DND-41 (cell line): ENCODE results near the gene KAZN.

Experiments
- ATAC-seq: fragments of 200-7000 bp; cut with Tn5 transposase; 3 replicates; pipeline ENCODE4 v1.9.1; 2021; ENCODE audit warnings: low read depth; ENCODE audit not compliant: insufficient read depth
- DNase-seq: peaks from one replicate; pipeline ENCODE4 v3.0.0-alpha.2; 2020
- H2AFZ ChIP-seq: 2 replicates; pipeline ENCODE4 v1.6.0; 2012; ENCODE audit warnings: low read depth, low read length
- H3K27ac ChIP-seq: 2 replicates; pipeline ENCODE4 v1.5.1; 2012; ENCODE audit warnings: low read length, inconsistent platforms
- H3K27me3 ChIP-seq: fragments of 200-600 bp; sonication (generic); 2 replicates; pipeline ENCODE4 v1.6.0; 2012; ENCODE audit warnings: low read length, mild to moderate bottlenecking, inconsistent platforms; ENCODE audit not compliant: insufficient read depth, poor library complexity
- H3K36me3 ChIP-seq: 2 replicates; pipeline ENCODE4 v1.5.1; 2012; ENCODE audit warnings: low read length, inconsistent platforms; ENCODE audit not compliant: insufficient read depth
- H3K4me1 ChIP-seq: 2 replicates; pipeline ENCODE4 v1.5.1; 2012; ENCODE audit warnings: mild to moderate bottlenecking, low read length; ENCODE audit not compliant: insufficient read depth
- H3K4me2 ChIP-seq: 2 replicates; pipeline ENCODE4 v1.6.0; 2012; ENCODE audit warnings: mild to moderate bottlenecking, moderate library complexity, low read length, inconsistent platforms; ENCODE audit not compliant: insufficient read depth
- H3K4me3 ChIP-seq, 2 experiments: fragments of 200-600 bp in 1 of 2; shearing (Covaris generic) in 1 of 2; 2 replicates each; pipeline ENCODE4 v1.5.1; 2012 to 2016; ENCODE audit warnings: inconsistent platforms in 2 of 2, low read length in 2 of 2, mild to moderate bottlenecking in 2 of 2, low read depth in 1 of 2, moderate library complexity in 1 of 2
- H3K79me2 ChIP-seq: 2 replicates; pipeline ENCODE4 v1.6.0; 2012; ENCODE audit warnings: low read length, inconsistent platforms; ENCODE audit not compliant: insufficient read depth
- H3K9ac ChIP-seq: 2 replicates; pipeline ENCODE4 v1.6.0; 2012; ENCODE audit warnings: low read depth, mild to moderate bottlenecking, inconsistent platforms, low read length, moderate library complexity
- H3K9me3 ChIP-seq: 2 replicates; pipeline ENCODE4 v1.5.1; 2012; ENCODE audit warnings: low read length, moderate library complexity, mild to moderate bottlenecking, inconsistent platforms; ENCODE audit not compliant: insufficient read depth, severe bottlenecking
- H4K20me1 ChIP-seq: 2 replicates; pipeline ENCODE4 v1.6.0; 2012; ENCODE audit warnings: low read length; ENCODE audit not compliant: insufficient read depth
- EZH2 ChIP-seq: IDR thresholded peaks from 3 replicates; pipeline ENCODE4 v1.6.1; 2012; ENCODE audit warnings: borderline replicate concordance, low read depth, mild to moderate bottlenecking, moderate library complexity, low read length, inconsistent platforms; ENCODE audit not compliant: severe bottlenecking
- TF ChIP-seq, protein P1 (sequence below): IDR thresholded peaks from 2 replicates; pipeline ENCODE4 v1.5.1; 2012; ENCODE audit warnings: borderline replicate concordance, low read length, moderate library complexity, mild to moderate bottlenecking; ENCODE audit not compliant: poor library complexity, severe bottlenecking; ENCODE audit errors: extremely low read depth

The KAZN gene

DNA sequence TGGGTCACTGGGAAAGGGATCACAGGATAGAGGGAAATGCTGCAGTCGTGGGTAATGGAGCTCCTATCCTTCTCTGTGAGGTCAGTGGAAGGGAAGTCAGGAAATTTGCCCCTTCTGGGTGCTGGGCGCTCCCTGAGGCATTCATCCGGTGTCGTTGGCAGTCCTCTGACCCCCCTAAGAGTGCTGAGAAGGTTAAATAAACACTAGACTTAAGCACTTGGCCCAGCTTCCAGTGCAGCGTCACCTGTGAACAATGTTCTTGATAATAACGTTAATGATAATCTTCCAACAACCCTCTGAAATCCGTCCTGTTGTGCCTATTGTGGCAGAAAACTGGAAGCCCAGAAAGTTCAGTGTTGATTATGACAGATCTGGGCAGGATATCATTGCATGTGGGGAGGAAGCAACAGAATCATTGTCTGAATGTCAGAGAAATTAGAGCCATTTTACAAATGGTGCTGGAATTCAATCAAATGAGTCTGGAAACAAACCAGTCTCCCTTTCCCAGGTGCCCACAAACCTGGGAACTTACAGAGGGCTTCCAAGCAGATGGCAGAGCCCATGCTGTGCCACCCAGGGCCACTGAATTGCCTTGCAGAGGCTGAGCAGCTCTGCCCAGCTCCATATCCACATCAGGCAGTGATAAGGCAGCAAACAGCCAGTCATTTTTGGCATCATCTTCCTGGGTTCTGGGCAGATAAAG, 216.8 kb downstream of the KAZN start:
- Histone ChIP-seq H4K20me1 (no peaks in the 10 kb centered on the region), H3K4me1 (peaks cover 5% of the 10 kb centered on the region; the same call in 1 of the 2 replicates), H3K36me3 (no peaks in the 10 kb centered on the region), H3K9ac (no peak overlapping the region), H3K4me3 (no peak overlapping the region), H3K79me2 (no peaks in the 10 kb centered on the region), H3K4me2 (no peak overlapping the region), H2AFZ (no peak overlapping the region), H3K27me3 (no peaks in the 10 kb centered on the region), H3K27ac (no peak overlapping the region), H3K9me3 (no peaks in the 10 kb centered on the region)
- DNase-seq (no peak), ATAC-seq (no peak)
- TF ChIP-seq, protein P1, sequence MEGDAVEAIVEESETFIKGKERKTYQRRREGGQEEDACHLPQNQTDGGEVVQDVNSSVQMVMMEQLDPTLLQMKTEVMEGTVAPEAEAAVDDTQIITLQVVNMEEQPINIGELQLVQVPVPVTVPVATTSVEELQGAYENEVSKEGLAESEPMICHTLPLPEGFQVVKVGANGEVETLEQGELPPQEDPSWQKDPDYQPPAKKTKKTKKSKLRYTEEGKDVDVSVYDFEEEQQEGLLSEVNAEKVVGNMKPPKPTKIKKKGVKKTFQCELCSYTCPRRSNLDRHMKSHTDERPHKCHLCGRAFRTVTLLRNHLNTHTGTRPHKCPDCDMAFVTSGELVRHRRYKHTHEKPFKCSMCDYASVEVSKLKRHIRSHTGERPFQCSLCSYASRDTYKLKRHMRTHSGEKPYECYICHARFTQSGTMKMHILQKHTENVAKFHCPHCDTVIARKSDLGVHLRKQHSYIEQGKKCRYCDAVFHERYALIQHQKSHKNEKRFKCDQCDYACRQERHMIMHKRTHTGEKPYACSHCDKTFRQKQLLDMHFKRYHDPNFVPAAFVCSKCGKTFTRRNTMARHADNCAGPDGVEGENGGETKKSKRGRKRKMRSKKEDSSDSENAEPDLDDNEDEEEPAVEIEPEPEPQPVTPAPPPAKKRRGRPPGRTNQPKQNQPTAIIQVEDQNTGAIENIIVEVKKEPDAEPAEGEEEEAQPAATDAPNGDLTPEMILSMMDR: no peak
- no peak for TF ChIP-seq EZH2

DNA sequence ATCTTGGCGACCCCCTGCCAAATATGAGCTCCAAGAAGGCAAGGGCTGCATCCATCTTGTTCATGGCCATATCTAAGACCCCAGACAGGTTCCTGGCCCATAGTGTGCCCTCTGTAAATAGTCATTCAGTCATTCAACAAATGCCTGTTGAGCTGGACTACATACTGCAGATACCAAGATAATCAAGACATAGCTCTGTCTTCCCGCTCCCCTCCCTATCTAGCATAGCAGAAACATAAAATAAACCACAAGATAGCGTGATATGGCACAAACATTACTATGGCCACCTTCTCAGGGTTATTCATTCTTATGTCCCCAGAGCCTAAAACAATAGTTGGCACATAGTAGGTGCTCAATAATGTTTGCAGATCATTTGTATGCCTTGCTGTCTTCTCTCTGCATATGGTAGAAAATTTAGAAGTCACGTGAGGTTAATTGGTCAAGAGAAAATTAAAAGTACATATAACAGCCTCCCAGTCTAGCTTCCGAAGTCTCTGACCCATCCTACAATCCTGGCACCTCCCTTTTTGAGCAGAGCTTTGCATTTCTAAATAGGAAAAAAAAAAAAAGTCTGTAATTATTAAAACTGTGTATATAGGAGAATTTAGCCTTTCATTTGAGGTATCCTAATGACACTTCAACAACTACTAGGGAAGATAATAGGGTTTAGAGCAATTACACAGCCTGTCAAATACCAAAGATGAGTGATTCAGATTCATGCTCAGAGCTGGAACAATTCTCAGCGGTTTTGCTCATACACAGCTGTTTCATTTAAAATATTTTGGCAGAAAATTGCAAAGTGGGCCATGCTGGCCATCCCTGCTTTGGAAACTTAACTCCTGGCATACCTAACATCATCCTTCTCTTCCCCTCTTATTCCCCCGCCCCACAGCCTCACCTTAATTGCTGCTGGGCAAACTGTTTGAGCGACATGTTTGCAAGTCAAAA, 219.0 kb downstream of the KAZN start:
- Histone ChIP-seq H3K9me3 (no peaks in the 10 kb centered on the region), H3K4me3 (no peak overlapping the region), H3K27me3 (no peaks in the 10 kb centered on the region), H3K79me2 (no peaks in the 10 kb centered on the region), H3K36me3 (no peaks in the 10 kb centered on the region), H3K4me1 (no peaks in the 10 kb centered on the region), H2AFZ (no peak overlapping the region), H3K27ac (no peak overlapping the region), H3K4me2 (no peak overlapping the region), H3K9ac (no peak overlapping the region), H4K20me1 (no peaks in the 10 kb centered on the region)
- ATAC-seq (no peak), DNase-seq (no peak)
- TF ChIP-seq EZH2: no peak
- TF ChIP-seq, protein P1: no peak

DNA sequence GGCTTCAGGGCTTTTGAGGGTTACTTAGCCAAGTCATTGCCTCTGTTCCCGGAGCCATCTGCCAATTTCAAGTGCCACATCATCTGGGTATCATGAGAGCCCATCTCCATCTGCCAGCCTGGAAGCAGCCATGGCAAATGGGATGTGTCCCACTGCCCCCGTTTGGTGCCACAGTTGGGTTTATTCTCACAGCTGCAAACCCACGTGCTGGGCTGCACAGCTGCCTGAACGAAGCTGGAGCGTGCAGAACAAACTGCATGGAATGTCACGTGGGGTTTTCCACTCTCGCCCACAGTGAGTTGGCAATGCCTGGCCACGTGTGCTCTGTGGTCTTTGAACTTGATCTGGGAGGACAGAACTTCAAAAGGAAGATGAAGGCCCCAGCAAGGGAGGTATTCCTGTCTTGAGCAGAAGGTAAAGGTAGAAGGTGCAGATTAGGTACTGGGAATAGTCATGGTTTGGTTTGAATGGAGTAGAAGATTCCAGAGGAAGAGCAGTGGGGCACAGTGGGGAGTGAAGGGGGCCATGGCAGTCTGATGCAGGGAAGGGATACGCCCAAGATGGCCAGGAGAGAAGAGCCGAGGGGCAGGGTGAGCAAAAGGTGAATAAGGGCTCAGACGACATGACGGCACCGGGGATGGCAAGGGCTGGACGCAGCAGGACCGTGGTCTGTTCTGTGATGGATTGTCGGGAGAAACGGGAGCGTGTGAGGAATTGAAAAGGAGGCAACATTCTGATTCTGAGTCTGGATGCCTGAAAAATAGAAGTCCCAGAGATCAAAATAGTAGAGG, 222.0 kb downstream of the KAZN start:
- no peaks in the 10 kb centered on the region for H3K27me3 ChIP-seq
- no peak for DNase-seq
- H3K9ac ChIP-seq: no peak overlapping the region
- ATAC-seq: no peak
- H3K36me3 ChIP-seq: no peaks in the 10 kb centered on the region
- no peaks in the 10 kb centered on the region for H3K9me3 ChIP-seq
- no peak overlapping the region for H3K4me3 ChIP-seq
- no peaks in the 10 kb centered on the region for H3K4me1 ChIP-seq
- no peak overlapping the region for H3K4me2 ChIP-seq
- H2AFZ ChIP-seq: no peak overlapping the region
- H3K79me2 ChIP-seq: no peaks in the 10 kb centered on the region
- no peak for TF ChIP-seq EZH2
- no peak overlapping the region for H3K27ac ChIP-seq
- 0 out of 2 replicates have a peak, but pooled peaks cover under 1% of the 10 kb centered on the region for H4K20me1 ChIP-seq
